Activated CD8-positive, alpha-beta memory T cell treated with anti-CD3 and anti-CD28 coated beads for 48 hours (primary cell): ENCODE results near the gene SPOCK1.

Experiments used
- DNase-seq, 3 experiments: peaks; one replicate each; pipeline ENCODE4 v3.0.0-alpha.2; 2020; ENCODE audit warnings: low read depth in 2 of 3, low spot score in 2 of 3

SPOCK1 gene

GRCh38 chr5:137442660-137443059 is 56.5 kb downstream of the SPOCK1 start:
- DNase-seq, result no peak

DNA sequence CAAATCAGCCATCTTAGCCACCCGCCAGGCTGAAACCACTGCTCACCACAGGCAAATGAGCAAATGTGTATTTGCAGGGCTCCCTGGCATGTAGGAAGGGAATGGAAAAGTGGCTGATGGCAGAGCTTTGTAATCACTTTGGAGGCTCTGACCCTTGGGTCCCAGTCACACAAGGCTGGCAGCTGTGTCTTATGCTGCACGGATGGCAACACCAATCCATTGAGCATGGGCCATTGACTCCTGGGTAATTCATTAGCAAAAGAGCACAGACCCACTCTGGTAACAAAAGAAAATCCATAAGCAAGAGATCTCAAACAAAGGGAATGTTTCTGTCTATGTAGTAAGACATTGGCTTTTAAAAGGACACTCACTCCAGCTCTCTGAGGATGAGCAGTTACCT is 57.6 kb downstream of the SPOCK1 start:
- no peak for DNase-seq

DNA sequence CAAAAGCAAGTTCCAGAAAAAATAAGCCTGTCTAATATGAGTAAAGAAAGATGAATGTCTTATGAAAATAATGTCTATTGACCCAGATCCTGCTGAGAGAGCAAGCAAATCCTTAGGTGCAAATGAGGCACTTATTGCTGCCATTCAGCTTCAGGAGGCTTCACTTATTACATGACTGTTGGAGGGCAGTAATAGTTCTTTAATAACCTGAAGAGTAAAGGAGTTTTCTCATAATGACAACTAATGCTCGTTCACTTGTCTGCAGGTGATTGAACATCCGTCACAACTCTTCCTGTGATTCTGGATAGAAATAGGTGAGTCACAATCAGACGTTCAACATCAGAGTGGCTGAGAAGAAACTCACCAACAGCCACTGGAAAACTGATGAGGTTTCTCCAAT is 58.3 kb downstream of the SPOCK1 start:
- DNase-seq, result no peak

- DNase-seq, result no peak
These were observed 59.5 kb downstream of the SPOCK1 start for GRCh38 chr5:137439645-137440044.

DNA sequence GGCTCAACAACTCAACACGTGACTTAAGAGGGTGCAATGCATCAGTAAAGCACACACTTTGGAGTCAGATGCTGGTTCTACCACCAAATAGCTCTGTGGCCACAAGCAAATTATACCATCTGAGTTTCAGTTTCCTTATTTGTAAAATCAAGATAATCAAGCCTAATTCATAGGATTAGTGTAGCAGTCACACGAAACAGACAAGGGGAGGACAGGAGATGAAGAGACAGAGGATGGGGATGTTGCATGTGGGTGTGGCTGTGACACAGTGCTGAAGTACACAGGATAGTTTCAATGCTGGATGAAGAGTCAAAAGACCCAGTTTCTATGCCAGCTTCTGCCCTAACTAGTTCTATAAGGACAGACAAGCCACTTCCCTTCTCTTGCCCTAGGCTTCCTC is 60.2 kb downstream of the SPOCK1 start:
- DNase-seq, result no peak

DNA sequence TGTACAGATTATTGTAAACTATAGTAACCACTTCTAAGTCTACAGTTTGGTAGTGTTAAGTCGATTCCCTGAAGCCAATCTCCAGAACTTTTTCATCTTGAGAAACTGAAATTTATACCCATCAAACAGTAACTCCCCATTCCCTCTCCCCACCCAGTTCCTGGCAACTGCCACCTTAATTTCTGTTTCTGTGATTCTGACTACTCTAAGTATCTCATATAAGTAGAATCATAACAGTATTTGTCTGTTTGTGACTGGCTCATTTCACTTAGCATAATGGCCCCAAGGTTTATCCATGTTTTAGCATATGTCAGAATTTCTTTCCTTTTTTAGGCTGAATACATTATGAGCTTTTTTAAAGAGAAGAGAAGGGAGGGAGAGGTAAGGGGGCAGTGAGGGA is 61.4 kb downstream of the SPOCK1 start:
- DNase-seq, result no peak

- no peak for DNase-seq
These were observed 65.6 kb downstream of the SPOCK1 start for GRCh38 chr5:137433539-137433938.

DNA sequence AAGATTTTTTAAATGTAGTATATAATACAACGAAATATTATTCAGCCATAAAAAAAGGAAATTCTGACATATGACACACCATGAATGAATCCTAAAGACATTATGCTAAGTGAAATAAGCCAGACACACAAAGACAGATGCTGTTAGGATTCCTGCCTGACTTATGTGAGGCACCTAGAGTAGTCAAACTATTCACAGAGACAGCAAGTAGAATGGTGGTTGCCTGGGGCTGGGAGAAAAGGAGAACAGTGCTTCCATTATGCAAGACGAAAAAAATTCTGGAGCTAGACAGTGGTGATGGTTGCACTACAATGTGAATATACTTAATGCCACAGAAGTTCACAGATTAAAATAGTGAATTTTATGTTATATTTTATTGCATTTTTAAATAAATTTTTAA is 66.8 kb downstream of the SPOCK1 start:
- DNase-seq, result no peak

- no peak for DNase-seq
These were observed 68.1 kb downstream of the SPOCK1 start for GRCh38 chr5:137431051-137431450.

DNA sequence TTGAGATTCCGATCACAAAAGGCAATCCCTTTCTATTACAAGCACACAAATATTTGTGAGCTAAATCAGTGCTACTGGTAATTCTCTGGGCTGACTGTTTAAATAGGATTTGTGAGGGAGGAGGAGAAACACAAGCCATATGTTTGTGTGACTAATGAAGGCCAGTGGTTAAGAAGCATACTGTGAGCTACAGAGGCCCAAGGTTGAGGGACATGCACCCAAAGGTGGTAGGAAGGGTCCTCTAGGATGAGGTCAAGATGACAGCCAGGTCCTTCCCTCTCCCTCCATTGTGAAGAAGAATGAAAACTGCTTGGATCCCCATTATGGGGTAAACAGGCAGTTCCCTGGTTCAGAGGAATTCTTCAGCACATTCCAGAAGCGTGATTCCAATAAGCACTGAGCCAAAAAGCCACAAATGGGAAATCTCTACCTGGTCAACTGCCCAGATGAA is 83.9 kb downstream of the SPOCK1 start:
- no peak for DNase-seq

GRCh38 chr5:137414112-137414755 is 84.9 kb downstream of the SPOCK1 start:
- no peak for DNase-seq

DNA sequence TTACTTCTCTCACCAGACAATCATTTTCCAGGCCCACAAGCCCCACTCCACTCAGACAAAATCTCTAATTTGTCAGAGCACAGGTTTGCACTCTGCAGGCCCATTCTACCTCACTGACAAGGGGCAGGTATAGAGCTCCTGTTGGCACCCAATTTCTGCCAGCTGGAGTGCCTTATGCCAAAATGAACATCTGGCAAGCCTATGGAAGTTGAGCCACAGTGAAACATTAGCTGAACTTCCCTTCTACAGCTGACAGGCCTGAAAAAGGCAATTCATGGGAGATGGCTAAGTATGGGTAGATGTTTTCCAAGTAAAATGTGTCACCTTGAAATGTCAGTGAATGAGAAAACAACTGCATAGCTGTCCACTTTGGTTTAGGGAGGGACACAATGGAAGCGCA is 87.0 kb downstream of the SPOCK1 start:
- no peak for DNase-seq

- DNase-seq, result no peak
These were observed 88.7 kb downstream of the SPOCK1 start for GRCh38 chr5:137410234-137411010.

GRCh38 chr5:137409736-137410135 is 89.4 kb downstream of the SPOCK1 start:
- DNase-seq, result no peak

GRCh38 chr5:137407090-137407489 is 92.0 kb downstream of the SPOCK1 start:
- DNase-seq, result no peak

- no peak for DNase-seq
These were observed 93.7 kb downstream of the SPOCK1 start for GRCh38 chr5:137405393-137405792.

- DNase-seq, result no peak
These were observed 95.3 kb downstream of the SPOCK1 start for GRCh38 chr5:137403869-137404268.

DNA sequence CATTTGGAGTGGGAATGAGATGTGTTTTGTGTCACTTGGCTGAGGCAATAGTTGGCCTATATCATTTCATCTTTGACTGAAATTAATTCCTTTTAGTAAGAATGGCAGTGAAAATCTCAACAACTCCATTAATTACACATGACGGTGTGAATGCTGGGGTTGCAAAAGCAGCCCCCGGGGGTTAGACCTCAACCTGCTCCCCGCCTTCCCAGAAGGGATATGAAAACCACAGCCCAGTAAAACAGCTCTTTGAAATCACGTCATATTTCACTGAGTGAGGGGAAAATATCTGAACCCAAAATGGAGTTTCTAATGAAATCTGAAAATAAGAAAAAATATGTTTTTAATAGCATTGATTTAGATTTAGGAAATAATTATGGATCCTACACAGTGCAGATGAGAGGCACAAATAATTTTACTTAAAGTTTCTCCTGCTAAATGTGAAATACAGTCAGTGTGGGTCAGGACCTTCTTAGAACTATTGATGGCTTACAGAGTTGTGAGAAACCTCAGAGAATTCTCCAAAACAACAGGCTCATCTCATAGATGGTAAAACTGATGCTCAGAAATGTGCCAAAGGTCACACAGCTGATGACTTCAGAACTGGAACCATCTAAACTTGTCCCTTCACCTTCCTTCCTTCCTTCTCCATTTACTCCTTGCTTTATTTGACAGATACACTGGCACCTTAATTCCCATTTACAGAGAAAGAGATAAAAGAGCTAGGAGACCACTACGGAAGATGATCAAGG is 96.5 kb downstream of the SPOCK1 start:
- DNase-seq, result no peak

DNA sequence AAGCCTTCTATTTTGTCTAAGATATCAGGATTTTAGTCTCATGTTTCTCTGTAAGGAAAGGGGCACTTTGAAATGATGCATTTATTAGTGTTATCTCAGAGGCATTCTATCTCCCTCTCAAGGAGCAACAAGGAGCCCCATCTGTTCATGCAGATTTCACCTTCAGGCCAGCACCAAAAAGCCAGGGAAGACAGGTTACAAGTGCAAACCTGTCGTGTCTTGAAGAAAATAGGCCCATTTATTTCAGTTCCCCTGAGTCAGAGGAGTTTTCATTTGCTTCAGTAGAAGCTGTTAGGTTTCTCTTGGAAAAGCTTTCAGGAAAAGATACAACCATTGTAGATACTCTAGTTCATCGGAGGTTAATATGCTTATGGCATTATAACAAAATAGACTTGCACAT is 97.2 kb downstream of the SPOCK1 start:
- no peak for DNase-seq

- DNase-seq, result no peak
These were observed 98.6 kb downstream of the SPOCK1 start for GRCh38 chr5:137400571-137400970.

GRCh38 chr5:137399911-137400310 is 99.2 kb downstream of the SPOCK1 start:
- DNase-seq, result no peak

- DNase-seq, result no peak
These were observed 100.4 kb downstream of the SPOCK1 start for GRCh38 chr5:137398751-137399150.
